ENCODE results near the gene PIK3R1. TPM values are rescaled to one million over a fixed set of nuclear protein-coding genes. Genes with fewer than 3 reads are reported as not detected.

The PIK3R1 gene
- total RNA-seq, 8 experiments from 2014 or later = 14.6 to 127 (median 36.8) TPM

- in situ Hi-C loops (cut with MboI; ENCODE audit: low pct_unique_long_range_greater_than_20kb in 2 of 9, low sequenced_read_pairs in 9 of 9, unreplicated experiment in 9 of 9) = loop anchor here in 8 of 9 experiments (5.0 to 25.0 kb wide), 5 partner anchors 164 to 724 kb away; no protein-coding TSS in a partner anchor
Measured at GRCh38 chr5:68287976-68288706, 72.6 kb downstream of the PIK3R1 start.

GRCh38 chr5:68288707-68289134 is 73.2 kb downstream of the PIK3R1 start:
- in situ Hi-C loops (cut with MboI; ENCODE audit: low pct_unique_long_range_greater_than_20kb in 2 of 9, low sequenced_read_pairs in 9 of 9, unreplicated experiment in 9 of 9) = loop anchor here in 8 of 9 experiments (5.0 to 25.0 kb wide), 5 partner anchors 164 to 724 kb away; no protein-coding TSS in a partner anchor
- 0 to 50% (median 9%) methylated on average over 2 to 7 of the region's 10 CpGs; no CpG with 5 or more reads in 5 of the 10 experiments for WGBS, 10 experiments
- Histone ChIP-seq H3K4me1 (replicated peaks in 1 of 2) (peaks cover 11 to 18% of the 10 kb centered on the region in 2 donors), H3K27ac (peak overlapping the region; percentile 70 to 89), H3K4me3 (peak overlapping the region; percentile 42 to 56 (median 46))
- peak in 7 of 8 experiments; percentile 6 to 49 (median 46) for ATAC-seq (replicated peaks in 6 of 8)

More at GRCh38 chr5:68287976-68288706, 72.6 kb downstream of the PIK3R1 start:
- ATAC-seq (replicated peaks in 6 of 8) = peak; percentile 87 to 93 (median 90)
- H3K27ac ChIP-seq = peak overlapping the region; percentile 70 to 89
- WGBS, 10 experiments = 0 to 67% (median 6%) methylated on average over 1 to 23 of the region's 45 CpGs; no CpG with 5 or more reads in 4 of the 10 experiments
- H3K4me3 ChIP-seq = peak overlapping the region; percentile 42 to 56 (median 46)
- H3K4me1 ChIP-seq (replicated peaks in 1 of 2) = peaks cover 11 to 18% of the 10 kb centered on the region in 2 donors

- H3K4me3 ChIP-seq = peak overlapping the region; percentile 42 to 56 (median 46)
- in situ Hi-C loops (cut with MboI; ENCODE audit: low pct_unique_long_range_greater_than_20kb in 2 of 9, low sequenced_read_pairs in 9 of 9, unreplicated experiment in 9 of 9) = loop anchor here in 8 of 9 experiments (5.0 to 25.0 kb wide), 5 partner anchors 163 to 723 kb away; no protein-coding TSS in a partner anchor
- 0 to 80% (median 41%) methylated on average over 1 to 4 of the region's 4 CpGs; no CpG with 5 or more reads in 1 of the 10 experiments for WGBS, 10 experiments
Measured at GRCh38 chr5:68289498-68289897, 73.9 kb downstream of the PIK3R1 start.

GRCh38 chr5:68290260-68290674 is 74.7 kb downstream of the PIK3R1 start:
- WGBS, 10 experiments = 0 to 100% (median 37%) methylated on average over 1 to 4 of the region's 4 CpGs; no CpG with 5 or more reads in 1 of the 10 experiments
- H3K27ac ChIP-seq = peak overlapping the region; percentile 59 to 89
- peaks cover 11 to 18% of the 10 kb centered on the region in 2 donors for H3K4me1 ChIP-seq (replicated peaks in 1 of 2)
- ATAC-seq (replicated peaks in 6 of 8) = peak in 5 of 8 experiments; percentile 40 to 59 (median 47)
- in situ Hi-C loops (cut with MboI; ENCODE audit: low pct_unique_long_range_greater_than_20kb in 2 of 9, low sequenced_read_pairs in 9 of 9, unreplicated experiment in 9 of 9) = loop anchor here in 7 of 9 experiments (25.0 kb wide), 4 partner anchors 172 to 722 kb away; no protein-coding TSS in a partner anchor
- peak overlapping the region; percentile 42 to 56 (median 46) for H3K4me3 ChIP-seq

More at GRCh38 chr5:68289498-68289897, 73.9 kb downstream of the PIK3R1 start:
- Histone ChIP-seq H3K4me1 (replicated peaks in 1 of 2) (peaks cover 11 to 18% of the 10 kb centered on the region in 2 donors), H3K27ac (peak overlapping the region; percentile 70 to 89)
- ATAC-seq (replicated peaks in 6 of 8) = no peak

- H3K27ac ChIP-seq = peak overlapping the region; percentile 59 to 89
- WGBS, 10 experiments = 9 to 75% (median 42%) methylated on average over 2 to 3 of the region's 3 CpGs; no CpG with 5 or more reads in 2 of the 10 experiments
- in situ Hi-C loops (cut with MboI; ENCODE audit: low pct_unique_long_range_greater_than_20kb in 2 of 9, low sequenced_read_pairs in 9 of 9, unreplicated experiment in 9 of 9) = loop anchor here in 7 of 9 experiments (25.0 kb wide), 4 partner anchors 171 to 721 kb away; no protein-coding TSS in a partner anchor
- peak overlapping the region; percentile 42 to 56 (median 46) for H3K4me3 ChIP-seq
- peak in 3 of 8 experiments; percentile 2 to 13 (median 7) for ATAC-seq (replicated peaks in 6 of 8)
- H3K4me1 ChIP-seq (replicated peaks in 1 of 2) = peaks cover 11 to 18% of the 10 kb centered on the region in 2 donors
Measured at GRCh38 chr5:68290847-68291246, 75.3 kb downstream of the PIK3R1 start.

- in situ Hi-C loops (cut with MboI; ENCODE audit: low pct_unique_long_range_greater_than_20kb in 2 of 9, low sequenced_read_pairs in 9 of 9, unreplicated experiment in 9 of 9) = loop anchor here in 7 of 9 experiments (25.0 kb wide), 4 partner anchors 170 to 720 kb away; no protein-coding TSS in a partner anchor
- Histone ChIP-seq H3K4me1 (replicated peaks in 1 of 2) (peaks cover 11 to 18% of the 10 kb centered on the region in 2 donors), H3K27ac (no peak overlapping the region), H3K4me3 (peak overlapping the region in 2 of 5 donors; percentile 8 to 55)
- WGBS, 10 experiments = 7 to 88% (median 72%) methylated on average over 1 to 3 of the region's 3 CpGs; no CpG with 5 or more reads in 2 of the 10 experiments
- ATAC-seq (replicated peaks in 6 of 8) = no peak
Measured at GRCh38 chr5:68292316-68292715, 76.8 kb downstream of the PIK3R1 start.

GRCh38 chr5:68295772-68296171 is 80.2 kb downstream of the PIK3R1 start:
- in situ Hi-C loops (cut with MboI; ENCODE audit: low pct_unique_long_range_greater_than_20kb in 2 of 9, low sequenced_read_pairs in 9 of 9, unreplicated experiment in 9 of 9) = loop anchor here in 7 of 9 experiments (25.0 kb wide), 4 partner anchors 167 to 717 kb away; no protein-coding TSS in a partner anchor
- 29 to 100% (median 93%) methylated on average over 1 to 3 of the region's 3 CpGs; no CpG with 5 or more reads in 3 of the 10 experiments for WGBS, 10 experiments
- H3K4me3 ChIP-seq = no peak overlapping the region
- ATAC-seq (replicated peaks in 6 of 8) = no peak
- H3K27ac ChIP-seq = no peak overlapping the region
- peaks cover 4 to 8% of the 10 kb centered on the region in 2 donors for H3K4me1 ChIP-seq (replicated peaks in 1 of 2)

GRCh38 chr5:68296895-68297294 is 81.3 kb downstream of the PIK3R1 start:
- H3K27ac ChIP-seq = no peak overlapping the region
- 88 to 100% (median 100%) methylated on average over 1 of the region's 1 CpG; no CpG with 5 or more reads in 3 of the 10 experiments for whole genome bisulfite sequencing, 10 experiments
- in situ Hi-C loops (cut with MboI; ENCODE audit: low pct_unique_long_range_greater_than_20kb in 2 of 9, low sequenced_read_pairs in 9 of 9, unreplicated experiment in 9 of 9) = loop anchor here in 7 of 9 experiments (25.0 kb wide), 4 partner anchors 165 to 715 kb away; no protein-coding TSS in a partner anchor
- peaks cover under 1 to 6% of the 10 kb centered on the region in 2 donors for H3K4me1 ChIP-seq (replicated peaks in 1 of 2)
- H3K4me3 ChIP-seq = no peak overlapping the region
- no peak for ATAC-seq (replicated peaks in 6 of 8)

- 23 to 86% (median 60%) methylated on average over 1 to 4 of the region's 4 CpGs; no CpG with 5 or more reads in 1 of the 10 experiments for WGBS, 10 experiments
- H3K4me3 ChIP-seq = no peak overlapping the region
- no peak overlapping the region for H3K27ac ChIP-seq
- no peaks in the 10 kb centered on the region for H3K4me1 ChIP-seq (replicated peaks in 1 of 2)
- in situ Hi-C loops (cut with MboI; ENCODE audit: low pct_unique_long_range_greater_than_20kb in 2 of 9, low sequenced_read_pairs in 9 of 9, unreplicated experiment in 9 of 9) = loop anchor here in 7 of 9 experiments (25.0 kb wide), 4 partner anchors 165 to 715 kb away; no protein-coding TSS in a partner anchor
- no peak for ATAC-seq (replicated peaks in 6 of 8)
Measured at GRCh38 chr5:68297656-68298055, 82.1 kb downstream of the PIK3R1 start.

GRCh38 chr5:68298479-68298878 is 82.9 kb downstream of the PIK3R1 start:
- no peaks in the 10 kb centered on the region for H3K4me1 ChIP-seq (replicated peaks in 1 of 2)
- WGBS, 10 experiments = 76 to 100% (median 94%) methylated on average over 1 to 2 of the region's 2 CpGs
- no peak overlapping the region for H3K4me3 ChIP-seq
- in situ Hi-C loops (cut with MboI; ENCODE audit: low pct_unique_long_range_greater_than_20kb in 2 of 9, low sequenced_read_pairs in 9 of 9, unreplicated experiment in 9 of 9) = loop anchor here in 7 of 9 experiments (25.0 kb wide), 4 partner anchors 164 to 714 kb away; no protein-coding TSS in a partner anchor
- no peak for ATAC-seq (replicated peaks in 6 of 8)
- no peak overlapping the region for H3K27ac ChIP-seq

- ATAC-seq (replicated peaks in 6 of 8) = peak in 1 of 8 experiments; percentile 19
- in situ Hi-C loops (cut with MboI; ENCODE audit: low pct_unique_long_range_greater_than_20kb in 2 of 9, low sequenced_read_pairs in 9 of 9, unreplicated experiment in 9 of 9) = loop anchor here in 7 of 9 experiments (25.0 kb wide), 4 partner anchors 163 to 713 kb away; no protein-coding TSS in a partner anchor
- Histone ChIP-seq H3K27ac (no peak overlapping the region), H3K4me1 (replicated peaks in 1 of 2) (peaks cover 0 to under 1% of the 10 kb centered on the region in 2 donors), H3K4me3 (no peak overlapping the region)
- 21 to 100% (median 77%) methylated on average over 1 to 4 of the region's 4 CpGs; no CpG with 5 or more reads in 1 of the 10 experiments for WGBS, 10 experiments
Measured at GRCh38 chr5:68299105-68299504, 83.5 kb downstream of the PIK3R1 start.

- Histone ChIP-seq H3K4me3 (no peak overlapping the region), H3K4me1 (replicated peaks in 1 of 2) (peaks cover 0 to 4% of the 10 kb centered on the region in 2 donors), H3K27ac (no peak overlapping the region)
- WGBS, 10 experiments = 90 to 100% (median 100%) methylated on average over 3 of the region's 3 CpGs; no CpG with 5 or more reads in 1 of the 10 experiments
- ATAC-seq (replicated peaks in 6 of 8) = no peak
- in situ Hi-C loops (cut with MboI; ENCODE audit: low pct_unique_long_range_greater_than_20kb in 2 of 9, low sequenced_read_pairs in 9 of 9, unreplicated experiment in 9 of 9) = loop anchor here in 7 of 9 experiments (25.0 kb wide), 4 partner anchors 163 to 713 kb away; no protein-coding TSS in a partner anchor
Measured at GRCh38 chr5:68299575-68299974, 84.0 kb downstream of the PIK3R1 start.

Measured in motor neuron (in vitro differentiated cells).